Stimulated activated CD4-positive, alpha-beta T cell treated with anti-CD3 and anti-CD28 coated beads, Interleukin-1b, Interleukin-23, amount 100 ng/mL, for 1 hour (primary cell): ENCODE measurements around the gene NME7.
"Not testable (repeated sequence)": the region's sequence is repeated elsewhere in the genome, so short reads cannot be mapped to it uniquely, and the experiment has no call there.

Experiments used
- DNase-seq, 2 donors: peaks; one replicate each; pipeline ENCODE4 v3.0.0-alpha.2; 2020; ENCODE audit warnings: low read depth in 2 of 2

Gene NME7

GRCh38 chr1:169342096-169342495 is 25.5 kb downstream of the NME7 start:
- DNase-seq = not testable (repeated sequence)

GRCh38 chr1:169340882-169341281 is 26.7 kb downstream of the NME7 start:
- DNase-seq = no peak

GRCh38 chr1:169339773-169340172 is 27.8 kb downstream of the NME7 start:
- DNase-seq = no peak

- no peak for DNase-seq
These were observed 29.0 kb downstream of the NME7 start for GRCh38 chr1:169338617-169339016.

GRCh38 chr1:169336947-169337715 is 30.5 kb downstream of the NME7 start:
- not testable (repeated sequence) for DNase-seq

- DNase-seq = not testable (repeated sequence)
These were observed 32.9 kb downstream of the NME7 start for GRCh38 chr1:169334727-169335126.

- DNase-seq = no peak
These were observed 36.7 kb downstream of the NME7 start for GRCh38 chr1:169330927-169331326.

GRCh38 chr1:169329383-169329782 is 38.2 kb downstream of the NME7 start:
- no peak for DNase-seq

- no peak for DNase-seq
These were observed 39.7 kb downstream of the NME7 start for GRCh38 chr1:169327875-169328274.

GRCh38 chr1:169326956-169327268 is 40.7 kb downstream of the NME7 start:
- no peak for DNase-seq

GRCh38 chr1:169326261-169326955 is 41.2 kb downstream of the NME7 start:
- DNase-seq = no peak

- DNase-seq = no peak
These were observed 42.5 kb downstream of the NME7 start for GRCh38 chr1:169325117-169325516.

- no peak for DNase-seq
These were observed 45.5 kb downstream of the NME7 start for GRCh38 chr1:169322138-169322537.

GRCh38 chr1:169321539-169321938 is 46.1 kb downstream of the NME7 start:
- no peak for DNase-seq

- no peak for DNase-seq
These were observed 48.9 kb downstream of the NME7 start for GRCh38 chr1:169318536-169319244.

GRCh38 chr1:169316556-169316955 is 51.0 kb downstream of the NME7 start:
- DNase-seq = no peak

GRCh38 chr1:169312084-169312954 is 55.3 kb downstream of the NME7 start:
- DNase-seq = no peak

GRCh38 chr1:169309178-169310166 is 58.1 kb downstream of the NME7 start:
- no peak for DNase-seq

- DNase-seq = no peak
These were observed 59.1 kb downstream of the NME7 start for GRCh38 chr1:169308313-169309039.

- no peak for DNase-seq
These were observed 60.4 kb downstream of the NME7 start for GRCh38 chr1:169307176-169307575.
